Measurements from ENCODE around the gene STIMATE.

DNA sequence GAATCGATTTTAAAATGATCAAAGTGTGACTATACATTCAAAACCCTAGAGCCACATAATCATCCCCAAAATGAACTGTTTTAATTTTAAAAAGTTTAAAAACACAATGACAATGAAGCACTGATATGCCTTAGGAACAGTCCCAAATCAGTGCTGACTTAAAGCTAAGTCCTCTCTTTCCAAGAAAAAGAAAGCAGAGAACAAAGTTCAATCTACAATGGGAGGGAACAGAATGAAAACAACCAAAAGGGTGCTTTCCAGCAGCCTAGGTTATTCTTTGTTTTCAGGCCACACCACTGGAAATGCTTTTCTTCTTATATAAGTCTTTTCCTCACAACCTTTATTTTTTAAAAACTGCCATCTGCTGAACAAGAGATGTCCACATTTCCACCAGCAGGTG is 7.2 kb upstream of the STIMATE start:
- no peak for TF ChIP-seq POLR2A (IDR thresholded peaks at IDR 0.05)
- TF ChIP-seq, protein P1, sequence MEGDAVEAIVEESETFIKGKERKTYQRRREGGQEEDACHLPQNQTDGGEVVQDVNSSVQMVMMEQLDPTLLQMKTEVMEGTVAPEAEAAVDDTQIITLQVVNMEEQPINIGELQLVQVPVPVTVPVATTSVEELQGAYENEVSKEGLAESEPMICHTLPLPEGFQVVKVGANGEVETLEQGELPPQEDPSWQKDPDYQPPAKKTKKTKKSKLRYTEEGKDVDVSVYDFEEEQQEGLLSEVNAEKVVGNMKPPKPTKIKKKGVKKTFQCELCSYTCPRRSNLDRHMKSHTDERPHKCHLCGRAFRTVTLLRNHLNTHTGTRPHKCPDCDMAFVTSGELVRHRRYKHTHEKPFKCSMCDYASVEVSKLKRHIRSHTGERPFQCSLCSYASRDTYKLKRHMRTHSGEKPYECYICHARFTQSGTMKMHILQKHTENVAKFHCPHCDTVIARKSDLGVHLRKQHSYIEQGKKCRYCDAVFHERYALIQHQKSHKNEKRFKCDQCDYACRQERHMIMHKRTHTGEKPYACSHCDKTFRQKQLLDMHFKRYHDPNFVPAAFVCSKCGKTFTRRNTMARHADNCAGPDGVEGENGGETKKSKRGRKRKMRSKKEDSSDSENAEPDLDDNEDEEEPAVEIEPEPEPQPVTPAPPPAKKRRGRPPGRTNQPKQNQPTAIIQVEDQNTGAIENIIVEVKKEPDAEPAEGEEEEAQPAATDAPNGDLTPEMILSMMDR (IDR thresholded peaks at IDR 0.05 in 4 of 5, conservative IDR thresholded peaks at IDR 0.05 in 1 of 5) = no peak

All from gastrocnemius medialis (tissue), 4 donors.